Chondrocyte (in vitro differentiated cells): Measurements from ENCODE around the gene SH3TC2. TPM values are rescaled to one million over a fixed set of nuclear protein-coding genes. Genes with fewer than 3 reads are reported as not detected.

Experiments used
- DNase-seq: peaks from one replicate; pipeline ENCODE4 v3.0.0; 2021; ENCODE audit warnings: mixed read lengths, low spot score
- H3K27ac Mint-ChIP-seq: one replicate; pipeline ENCODE4 v1.8.0; 2021; ENCODE audit warnings: mild to moderate bottlenecking, moderate library complexity, mixed read lengths; ENCODE audit not compliant: unreplicated experiment
- H3K27me3 Mint-ChIP-seq: 2 replicates; pipeline ENCODE4 v1.8.0; 2021; ENCODE audit warnings: low read depth, mixed read lengths
- H3K36me3 Mint-ChIP-seq: 2 replicates; pipeline ENCODE4 v1.8.0; 2021; ENCODE audit warnings: low read depth, mixed read lengths
- H3K4me1 Mint-ChIP-seq: 2 replicates; pipeline ENCODE4 v1.8.0; 2021; ENCODE audit warnings: low read depth, mild to moderate bottlenecking, mixed read lengths
- H3K4me3 Mint-ChIP-seq: one replicate; pipeline ENCODE4 v1.8.0; 2021; ENCODE audit warnings: mild to moderate bottlenecking, moderate library complexity, mixed read lengths; ENCODE audit not compliant: unreplicated experiment
- H3K9me3 Mint-ChIP-seq: 2 replicates; pipeline ENCODE4 v1.8.0; 2021; ENCODE audit warnings: low read depth, mixed read lengths
- CTCF ChIP-seq: fragments of 200-600 bp; sonication (generic); IDR thresholded peaks from 2 replicates; pipeline ENCODE4 v1.5.0; 2021; ENCODE audit warnings: antibody characterized with exemption, mild to moderate bottlenecking, moderate library complexity
- total RNA-seq: library from RNA; stranded (reverse); gene quantifications from 3 replicates; pipeline ENCODE4 v1.2.1, GENCODE V29; 2021

SH3TC2 gene
- total RNA-seq, 1 donor from 2014 or later = 0.80 TPM

GRCh38 chr5:149002053-149002452 is 60.8 kb downstream of the SH3TC2 start:
- no peaks in the 10 kb centered on the region for H3K9me3 Mint-ChIP-seq
- H3K27ac Mint-ChIP-seq = peak overlapping the region; percentile 76
- no peak for TF ChIP-seq CTCF
- H3K27me3 Mint-ChIP-seq = peaks cover 7% of the 10 kb centered on the region
- no peak for DNase-seq
- H3K4me3 Mint-ChIP-seq = no peak overlapping the region
- peaks cover 52% of the 10 kb centered on the region for H3K4me1 Mint-ChIP-seq
- H3K36me3 Mint-ChIP-seq = no peaks in the 10 kb centered on the region

- Mint-ChIP-seq H3K27me3 (peaks cover 7% of the 10 kb centered on the region), H3K27ac (no peak overlapping the region)
- no peak for DNase-seq
These were observed 61.7 kb downstream of the SH3TC2 start for GRCh38 chr5:149001162-149001561.

GRCh38 chr5:148999741-149000140 is 63.1 kb downstream of the SH3TC2 start:
- Mint-ChIP-seq H3K27ac (no peak overlapping the region), H3K4me1 (peaks cover 54% of the 10 kb centered on the region), H3K9me3 (no peaks in the 10 kb centered on the region), H3K4me3 (no peak overlapping the region), H3K27me3 (peaks cover 7% of the 10 kb centered on the region), H3K36me3 (no peaks in the 10 kb centered on the region)
- no peak for TF ChIP-seq CTCF
- no peak for DNase-seq

More at GRCh38 chr5:149001162-149001561, 61.7 kb downstream of the SH3TC2 start:
- no peaks in the 10 kb centered on the region for H3K9me3 Mint-ChIP-seq
- no peak overlapping the region for H3K4me3 Mint-ChIP-seq
- TF ChIP-seq CTCF = no peak
- H3K36me3 Mint-ChIP-seq = no peaks in the 10 kb centered on the region
- H3K4me1 Mint-ChIP-seq = peaks cover 55% of the 10 kb centered on the region

GRCh38 chr5:148998174-148998797 is 64.6 kb downstream of the SH3TC2 start:
- Mint-ChIP-seq H3K4me3 (no peak overlapping the region), H3K9me3 (no peaks in the 10 kb centered on the region), H3K36me3 (no peaks in the 10 kb centered on the region), H3K27ac (no peak overlapping the region), H3K27me3 (peaks cover 7% of the 10 kb centered on the region), H3K4me1 (peaks cover 47% of the 10 kb centered on the region)
- DNase-seq = no peak
- TF ChIP-seq CTCF = peak; percentile 90

- peaks cover 7% of the 10 kb centered on the region for H3K27me3 Mint-ChIP-seq
- no peak for TF ChIP-seq CTCF
- no peak overlapping the region for H3K4me3 Mint-ChIP-seq
- no peaks in the 10 kb centered on the region for H3K9me3 Mint-ChIP-seq
- peak overlapping the region; percentile 75 for H3K27ac Mint-ChIP-seq
- no peaks in the 10 kb centered on the region for H3K36me3 Mint-ChIP-seq
- DNase-seq = no peak
- peaks cover 27% of the 10 kb centered on the region for H3K4me1 Mint-ChIP-seq
These were observed 66.6 kb downstream of the SH3TC2 start for GRCh38 chr5:148996270-148996669.
